Hematopoietic multipotent progenitor cell treated with erythropoietin and hydrocortisone succinate and interleukin-3 and kit ligand, for 15 days (in vitro differentiated cells): ENCODE measurements around the gene ATP8A2.
A peak's percentile ranks its signal among the peaks of the same experiment; 100 is the strongest.

Experiments
- DNase-seq: peaks from one replicate; pipeline ENCODE4 v3.0.0-alpha.2; 2015; ENCODE audit warnings: low spot score

ATP8A2 gene

GRCh38 chr13:25732111-25732865 is 360.5 kb downstream of the ATP8A2 start:
- DNase-seq, result no peak

DNA sequence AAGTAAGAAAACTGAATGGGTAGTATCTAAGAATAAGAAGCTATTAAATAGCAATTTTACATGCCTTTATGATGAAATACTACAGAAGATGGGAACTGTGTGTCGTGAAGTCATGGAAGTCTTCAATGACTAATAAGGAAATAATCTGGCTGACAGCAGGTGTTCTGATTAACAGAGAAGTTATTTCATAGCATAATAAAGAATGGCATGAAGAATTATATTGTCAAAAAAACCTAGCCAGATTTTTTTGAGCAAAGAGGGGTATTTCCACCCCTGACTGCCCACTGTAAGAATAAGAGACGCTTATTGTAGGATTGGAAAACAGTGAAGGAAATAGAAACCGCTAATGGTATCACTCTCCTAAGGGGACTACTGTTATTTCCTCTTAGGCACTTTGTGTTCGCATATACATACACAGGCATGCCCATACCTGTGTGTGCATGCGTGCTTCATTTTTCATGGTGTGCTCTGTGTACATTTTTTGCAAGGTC is 361.3 kb downstream of the ATP8A2 start:
- no peak for DNase-seq

DNA sequence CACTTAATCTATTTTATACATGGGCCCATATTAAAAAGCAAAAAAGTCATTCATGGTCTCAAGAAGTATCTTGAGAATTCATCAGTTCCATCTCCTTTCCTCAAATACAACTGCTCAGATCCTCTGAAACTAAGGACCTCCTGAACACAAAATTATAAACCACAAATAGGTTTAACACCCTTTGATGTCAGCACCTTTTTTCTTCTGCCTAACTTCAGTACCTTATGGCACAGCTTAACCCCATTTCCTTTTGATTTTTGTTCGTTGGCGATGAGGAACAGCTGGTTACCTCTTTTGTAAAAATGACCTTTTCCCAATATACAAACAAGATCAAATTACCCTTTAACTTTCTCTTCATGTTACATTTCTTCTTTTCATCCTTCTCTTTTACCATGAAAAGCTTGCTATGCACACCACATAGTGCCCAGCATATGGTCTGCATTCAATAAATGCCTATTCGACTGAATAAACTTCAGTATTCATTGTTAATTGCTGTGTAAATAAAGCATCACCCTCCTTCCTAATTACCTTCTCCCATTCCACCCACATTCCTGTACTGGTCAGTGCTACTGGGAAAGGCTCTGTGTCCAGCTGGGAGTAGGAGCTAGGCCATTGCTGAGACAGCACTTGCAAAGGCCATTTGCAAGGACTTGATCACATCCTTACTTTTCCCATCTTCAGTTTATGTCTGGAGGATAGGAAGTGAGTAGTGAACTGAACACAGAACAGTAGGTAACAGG is 362.1 kb downstream of the ATP8A2 start:
- no peak for DNase-seq

DNA sequence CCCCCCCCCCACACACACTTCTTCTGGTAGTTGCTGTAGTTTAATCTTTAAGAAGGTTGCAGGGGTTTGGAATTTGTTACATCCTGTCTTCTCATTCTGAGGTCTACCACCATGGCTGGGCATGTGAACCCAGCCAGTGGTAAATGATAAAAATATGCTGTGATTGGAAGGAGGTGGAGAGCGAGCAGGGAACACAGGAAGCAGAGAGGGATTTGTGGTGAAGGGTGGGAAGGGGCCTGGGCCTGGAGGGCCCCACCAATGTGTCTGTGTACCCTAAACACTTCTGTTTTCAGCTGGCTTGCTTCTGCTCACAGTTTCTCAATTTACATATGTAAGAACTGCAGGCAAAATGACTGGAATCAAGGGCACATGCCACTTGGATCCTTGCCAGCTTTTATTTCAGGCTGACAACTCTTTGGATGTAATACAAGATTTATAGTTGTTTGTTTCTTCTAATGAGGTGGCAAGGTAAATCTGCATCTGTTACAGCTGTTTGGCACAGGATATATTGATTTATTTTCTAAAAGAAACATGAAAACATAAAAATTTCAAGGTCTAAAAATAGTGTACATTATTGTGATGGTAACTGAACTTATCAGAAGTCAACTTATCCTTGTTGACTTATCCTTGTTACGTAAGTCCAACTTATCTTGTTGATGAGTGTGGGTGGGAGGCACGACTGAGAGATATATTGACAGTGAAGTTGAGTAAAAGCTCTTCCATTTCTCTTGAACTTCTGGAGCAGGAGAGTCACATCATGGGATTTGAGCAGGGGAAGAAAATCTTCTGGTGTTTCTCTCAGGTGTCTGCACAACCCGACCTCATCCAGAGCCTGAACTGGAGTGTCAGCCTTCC is 366.8 kb downstream of the ATP8A2 start:
- DNase-seq, result peak; percentile 9

- no peak for DNase-seq
These were observed 367.6 kb downstream of the ATP8A2 start for GRCh38 chr13:25739376-25739775.

GRCh38 chr13:25741796-25742195 is 370.0 kb downstream of the ATP8A2 start:
- DNase-seq, result no peak

GRCh38 chr13:25742220-25742619 is 370.4 kb downstream of the ATP8A2 start:
- no peak for DNase-seq

DNA sequence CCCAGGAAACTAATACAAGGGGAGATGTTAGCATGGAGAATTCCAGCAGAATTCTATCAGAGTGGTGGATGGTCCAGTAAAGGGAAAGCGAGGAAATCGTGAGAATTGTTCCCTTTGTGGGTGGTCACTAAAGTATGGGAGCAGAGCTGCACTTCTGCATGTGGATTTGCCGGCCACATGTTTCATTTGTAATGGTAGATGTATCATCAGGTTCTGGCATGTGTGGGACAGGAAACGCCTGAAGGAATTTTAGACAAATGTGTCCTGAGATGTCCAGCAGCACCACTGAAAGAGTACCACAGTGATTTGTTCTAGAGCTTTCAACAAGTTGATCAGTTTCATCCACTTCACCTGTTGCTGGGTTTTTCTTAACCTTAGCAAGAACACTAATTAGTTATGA is 371.6 kb downstream of the ATP8A2 start:
- no peak for DNase-seq

- DNase-seq, result no peak
These were observed 372.4 kb downstream of the ATP8A2 start for GRCh38 chr13:25744178-25744577.

DNA sequence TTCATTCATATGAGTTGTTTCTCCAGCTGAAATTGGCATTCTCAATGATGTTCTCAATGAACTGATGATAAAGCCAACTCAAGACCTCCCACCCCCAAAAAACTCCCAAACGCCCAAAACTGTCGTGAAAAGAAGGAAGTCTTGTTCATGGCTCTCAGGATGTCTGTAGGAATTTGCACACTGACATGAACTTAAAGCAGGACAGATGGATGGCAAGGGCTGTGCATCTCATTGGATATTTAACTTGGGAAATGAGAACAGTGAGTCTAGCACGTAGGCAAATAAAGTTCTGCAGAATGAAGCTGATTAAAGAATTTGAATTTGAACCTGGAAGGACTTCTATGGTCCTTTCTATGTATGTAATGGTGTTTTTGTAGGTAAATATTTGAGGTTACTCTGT is 374.4 kb downstream of the ATP8A2 start:
- DNase-seq, result no peak

GRCh38 chr13:25752957-25753551 is 381.3 kb downstream of the ATP8A2 start:
- DNase-seq, result no peak

GRCh38 chr13:25753976-25754375 is 382.2 kb downstream of the ATP8A2 start:
- DNase-seq, result peak; percentile 26

DNA sequence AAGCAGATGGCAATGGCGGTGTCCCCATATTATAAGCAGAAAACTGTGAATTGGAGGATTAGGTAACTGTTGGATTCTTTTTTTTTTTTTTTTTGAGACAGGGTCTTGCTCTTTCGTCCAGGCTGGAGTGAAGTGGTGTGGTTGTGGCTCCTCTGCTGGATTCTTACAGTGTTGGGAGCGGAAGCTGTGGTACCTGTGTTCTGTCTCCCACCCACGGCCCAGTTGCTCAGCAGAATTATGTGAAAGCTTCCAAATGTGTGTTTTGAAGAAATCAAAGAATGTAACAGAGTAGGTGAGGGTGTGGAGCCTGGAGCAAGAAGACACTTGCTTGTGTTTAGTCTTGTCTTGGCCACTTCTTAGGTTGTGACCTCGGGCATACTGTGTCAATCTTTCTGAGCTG is 384.5 kb downstream of the ATP8A2 start:
- no peak for DNase-seq

DNA sequence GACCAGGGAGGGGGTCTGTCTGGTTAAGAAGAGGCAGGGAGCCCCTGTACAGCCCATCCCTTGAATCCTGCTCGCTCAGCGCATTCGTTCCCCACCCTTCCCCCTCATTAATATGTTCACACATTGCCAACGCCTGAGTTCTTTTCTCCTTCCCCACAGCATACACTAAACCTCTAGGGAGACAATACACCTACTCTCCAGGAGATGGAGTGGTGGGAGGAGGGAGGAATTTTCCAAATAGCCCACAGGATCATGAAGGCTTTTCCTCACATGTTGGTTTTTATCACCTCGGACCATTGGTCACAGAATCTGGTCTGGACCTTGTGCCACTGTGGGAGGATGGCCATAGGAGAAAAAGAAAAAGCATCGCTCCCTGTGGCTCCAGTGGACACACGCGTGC is 385.1 kb downstream of the ATP8A2 start:
- no peak for DNase-seq

DNA sequence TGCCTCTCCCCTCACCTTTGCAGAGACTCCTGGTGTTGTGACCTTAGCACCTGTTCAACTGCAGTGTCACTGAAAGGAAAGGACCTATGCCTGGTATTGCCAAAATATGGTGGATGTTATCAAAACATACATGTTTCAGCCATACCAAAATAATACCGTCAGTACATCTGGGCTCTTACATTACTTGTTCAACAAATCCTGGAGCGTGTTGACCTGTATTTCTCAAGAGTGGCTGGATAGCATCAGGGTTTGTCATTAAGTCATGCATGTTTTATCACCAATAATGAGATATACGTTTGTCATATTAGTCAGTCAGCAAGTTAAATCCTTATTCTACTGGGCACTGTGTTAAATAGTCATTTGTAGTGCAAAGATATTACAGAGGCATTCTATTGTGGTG is 389.3 kb downstream of the ATP8A2 start:
- no peak for DNase-seq

- no peak for DNase-seq
These were observed 390.5 kb downstream of the ATP8A2 start for GRCh38 chr13:25762281-25762680.

DNA sequence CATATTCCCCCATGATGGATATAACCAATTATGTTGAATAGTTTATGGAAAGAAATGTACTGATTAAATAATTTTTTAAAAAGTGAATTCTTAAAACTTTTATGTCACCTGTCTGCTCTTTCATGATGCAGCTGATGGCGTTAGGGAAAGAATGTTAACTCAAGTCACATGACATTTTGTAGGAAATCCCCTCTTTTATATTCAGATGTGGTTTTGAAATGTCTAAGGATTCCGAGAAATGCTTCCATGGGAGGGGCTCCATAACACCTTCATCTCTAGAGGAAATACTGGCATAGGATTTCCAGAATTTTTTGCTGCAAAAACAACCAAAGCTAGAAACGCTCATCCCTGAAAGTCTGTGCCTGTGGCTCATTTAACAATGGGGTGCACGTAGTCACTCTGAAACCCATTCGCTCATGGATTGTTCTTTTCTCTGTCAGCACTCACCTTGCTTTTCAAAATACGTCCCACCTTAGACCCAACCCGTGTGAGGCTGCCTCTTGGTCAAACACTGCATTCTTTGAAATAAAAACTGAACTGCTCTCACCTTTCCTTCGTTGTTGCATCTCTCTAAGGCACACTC is 391.1 kb downstream of the ATP8A2 start:
- no peak for DNase-seq

GRCh38 chr13:25764378-25764777 is 392.6 kb downstream of the ATP8A2 start:
- DNase-seq, result no peak

- DNase-seq, result no peak
These were observed 393.5 kb downstream of the ATP8A2 start for GRCh38 chr13:25765266-25765665.

- no peak for DNase-seq
These were observed 394.8 kb downstream of the ATP8A2 start for GRCh38 chr13:25766576-25766975.

DNA sequence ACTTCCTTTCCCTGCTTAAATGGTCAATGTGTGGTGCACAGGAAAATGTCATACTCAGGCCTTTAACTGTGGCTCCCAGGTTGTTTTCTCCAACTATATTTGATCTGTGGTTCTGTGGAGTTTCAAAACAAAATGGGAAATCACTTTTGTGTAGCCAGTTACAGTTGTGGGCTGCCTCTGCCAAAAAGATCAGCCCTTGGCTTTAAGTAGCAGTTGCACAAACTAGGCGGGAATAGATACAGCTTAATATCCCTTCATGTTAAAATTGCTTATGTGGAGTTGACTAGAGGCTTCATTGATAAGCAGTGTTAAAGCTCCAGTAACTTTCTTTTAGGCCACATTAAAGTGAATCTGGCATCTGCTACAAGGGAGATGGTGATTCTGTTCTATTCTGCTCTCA is 395.2 kb downstream of the ATP8A2 start:
- DNase-seq, result no peak

GRCh38 chr13:25768376-25768775 is 396.6 kb downstream of the ATP8A2 start:
- DNase-seq, result no peak
